GM23338 (cell line): ENCODE data around the gene DOLK. TPM values are rescaled to one million over a fixed set of nuclear protein-coding genes. Genes with fewer than 3 reads are reported as not detected.

Source experiments
- ATAC-seq: fragments of 200-7000 bp; cut with Tn5 transposase; 3 replicates; pipeline ENCODE4 v1.9.1; 2020
- DNase-seq: peaks from one replicate; pipeline ENCODE4 v3.0.0-alpha.2; 2015; ENCODE audit warnings: low spot score
- H2AFZ ChIP-seq: fragments of 200-600 bp; sonication (generic); 2 replicates; pipeline ENCODE4 v1.8.0; 2016; ENCODE audit warnings: antibody characterized with exemption, mild to moderate bottlenecking, moderate library complexity
- H3F3A ChIP-seq: fragments of 200-600 bp; sonication (generic); replicated peaks from 2 replicates; pipeline ENCODE4 v1.8.0; 2017; ENCODE audit warnings: antibody characterized with exemption, mixed run types, low read depth
- H3K27ac ChIP-seq: fragments of 200-600 bp; sonication (generic); 2 replicates; pipeline ENCODE4 v1.6.1; 2016; ENCODE audit warnings: low read depth
- H3K27me3 ChIP-seq: fragments of 200-600 bp; sonication (generic); 2 replicates; pipeline ENCODE4 v1.8.0; 2016; ENCODE audit warnings: mild to moderate bottlenecking, mixed run types, moderate library complexity; ENCODE audit not compliant: insufficient read depth
- H3K36me3 ChIP-seq: fragments of 200-600 bp; sonication (generic); 2 replicates; pipeline ENCODE4 v1.8.0; 2016; ENCODE audit warnings: mild to moderate bottlenecking; ENCODE audit not compliant: insufficient read depth
- H3K4me1 ChIP-seq: fragments of 200-600 bp; sonication (generic); 2 replicates; pipeline ENCODE4 v1.8.0; 2016; ENCODE audit warnings: mild to moderate bottlenecking, moderate library complexity; ENCODE audit not compliant: insufficient read depth
- H3K4me2 ChIP-seq: fragments of 200-600 bp; sonication (generic); 2 replicates; pipeline ENCODE4 v1.7.1; 2017; ENCODE audit warnings: mixed run types
- H3K4me3 ChIP-seq: fragments of 200-600 bp; sonication (generic); 2 replicates; pipeline ENCODE4 v1.6.1; 2016; ENCODE audit warnings: mixed run types
- H3K79me2 ChIP-seq: fragments of 200-600 bp; sonication (generic); replicated peaks from 2 replicates; pipeline ENCODE4 v1.8.0; 2017; ENCODE audit warnings: mild to moderate bottlenecking; ENCODE audit not compliant: insufficient read depth
- H3K9me2 ChIP-seq: fragments of 200-600 bp; sonication (generic); 2 replicates; pipeline ENCODE4 v1.8.0; 2017; ENCODE audit not compliant: insufficient read depth
- H4K20me1 ChIP-seq: fragments of 200-600 bp; sonication (generic); replicated peaks from 2 replicates; pipeline ENCODE4 v1.8.0; 2017; ENCODE audit warnings: mild to moderate bottlenecking; ENCODE audit not compliant: insufficient read depth
- H3K27ac Mint-ChIP-seq: 2 replicates; pipeline ENCODE4 v1.8.0; 2020; ENCODE audit warnings: inconsistent platforms, mild to moderate bottlenecking, moderate library complexity, mixed read lengths
- H3K27me3 Mint-ChIP-seq: 3 replicates; pipeline ENCODE4 v1.8.0; 2022; ENCODE audit warnings: low read depth, mild to moderate bottlenecking, moderate library complexity, mixed read lengths, inconsistent platforms; ENCODE audit not compliant: insufficient read depth, poor library complexity
- H3K36me3 Mint-ChIP-seq: 3 replicates; pipeline ENCODE4 v1.8.0; 2021; ENCODE audit warnings: low read depth, mild to moderate bottlenecking, inconsistent platforms, moderate library complexity, mixed read lengths
- H3K4me1 Mint-ChIP-seq: 3 replicates; pipeline ENCODE4 v1.8.0; 2020; ENCODE audit warnings: mild to moderate bottlenecking, inconsistent platforms, mixed read lengths
- H3K4me3 Mint-ChIP-seq: 3 replicates; pipeline ENCODE4 v1.8.0; 2021; ENCODE audit warnings: moderate library complexity, mild to moderate bottlenecking, inconsistent platforms, mixed read lengths
- H3K9me3 Mint-ChIP-seq: 3 replicates; pipeline ENCODE4 v1.8.0; 2020; ENCODE audit warnings: moderate library complexity, mild to moderate bottlenecking, inconsistent platforms, mixed read lengths
- CREB1 ChIP-seq: fragments of 250-450 bp; sonication (Bioruptor Pico); IDR thresholded peaks from 2 replicates; pipeline ENCODE4 v1.5.0; 2020; ENCODE audit warnings: low read depth, mild to moderate bottlenecking, moderate library complexity
- EZH2 ChIP-seq: fragments of 200-600 bp; sonication (generic); IDR thresholded peaks from one replicate; pipeline ENCODE4 v1.8.0; 2017; ENCODE audit warnings: antibody characterized with exemption, mild to moderate bottlenecking, low read depth; ENCODE audit not compliant: unreplicated experiment
- EZH2phosphoT487 ChIP-seq: fragments of 200-600 bp; sonication (generic); IDR thresholded peaks from one replicate; pipeline ENCODE4 v1.8.1; 2018; ENCODE audit warnings: antibody characterized with exemption; ENCODE audit not compliant: unreplicated experiment
- NANOG ChIP-seq: IDR thresholded peaks from 2 replicates; pipeline ENCODE4 v1.6.1; 2016; ENCODE audit warnings: antibody characterized with exemption, borderline replicate concordance
- POLR2AphosphoS5 ChIP-seq: IDR thresholded peaks from 2 replicates; pipeline ENCODE4 v1.6.1; 2016; ENCODE audit warnings: antibody characterized with exemption, low read depth
- STAT1 ChIP-seq: IDR thresholded peaks from one replicate; pipeline ENCODE4 v1.6.1; 2016; ENCODE audit warnings: antibody characterized with exemption; ENCODE audit not compliant: unreplicated experiment
- ZNF114 ChIP-seq: fragments of 250-450 bp; sonication (Bioruptor Pico); IDR thresholded peaks from 2 replicates; pipeline ENCODE4 v1.5.0; 2020; ENCODE audit warnings: mild to moderate bottlenecking, moderate library complexity
- ZNF331 ChIP-seq: fragments of 250-450 bp; sonication (Bioruptor Pico); IDR thresholded peaks from 2 replicates; pipeline ENCODE4 v1.5.0; 2020; ENCODE audit warnings: low read depth, mild to moderate bottlenecking, moderate library complexity
- polyA plus RNA-seq: library from polyadenylated mRNA; unstranded; fragments of >200 nt; fragmentation: Nextera tagmentation; extraction: Ambion mirVana; gene quantifications from 2 replicates; pipeline ENCODE4 v1.2.1, GENCODE V29; 2016
- total RNA-seq: library from RNA; depleted of rRNA; stranded (reverse); fragments of >200 nt; shearing (Covaris generic); gene quantifications from 2 replicates; pipeline ENCODE4 v1.2.3, GENCODE V29; 2014
- TF ChIP-seq, protein P1 (sequence below): fragments of 250-450 bp; sonication (Bioruptor Pico); IDR thresholded peaks from 2 replicates; pipeline ENCODE4 v1.5.0; 2020; ENCODE audit warnings: mild to moderate bottlenecking, moderate library complexity
- TF ChIP-seq, protein P2 (sequence below): IDR thresholded peaks from 2 replicates; pipeline ENCODE4 v1.6.1; 2016; ENCODE audit warnings: antibody characterized with exemption
- TF ChIP-seq, protein P3 (sequence below), 2 experiments: fragments of 200-600 bp in 1 of 2; sonication (generic) in 1 of 2; conservative IDR thresholded peaks; 2 replicates each; pipeline versions ENCODE4 v1.5.1 to v1.6.1; 2016 to 2017; ENCODE audit warnings: antibody characterized with exemption in 2 of 2, low read depth in 2 of 2, mild to moderate bottlenecking in 2 of 2, moderate library complexity in 1 of 2

The DOLK gene
- total and polyA plus RNA-seq, 2 experiments from 2014 or later = 9.8 to 20.2 TPM

DNA sequence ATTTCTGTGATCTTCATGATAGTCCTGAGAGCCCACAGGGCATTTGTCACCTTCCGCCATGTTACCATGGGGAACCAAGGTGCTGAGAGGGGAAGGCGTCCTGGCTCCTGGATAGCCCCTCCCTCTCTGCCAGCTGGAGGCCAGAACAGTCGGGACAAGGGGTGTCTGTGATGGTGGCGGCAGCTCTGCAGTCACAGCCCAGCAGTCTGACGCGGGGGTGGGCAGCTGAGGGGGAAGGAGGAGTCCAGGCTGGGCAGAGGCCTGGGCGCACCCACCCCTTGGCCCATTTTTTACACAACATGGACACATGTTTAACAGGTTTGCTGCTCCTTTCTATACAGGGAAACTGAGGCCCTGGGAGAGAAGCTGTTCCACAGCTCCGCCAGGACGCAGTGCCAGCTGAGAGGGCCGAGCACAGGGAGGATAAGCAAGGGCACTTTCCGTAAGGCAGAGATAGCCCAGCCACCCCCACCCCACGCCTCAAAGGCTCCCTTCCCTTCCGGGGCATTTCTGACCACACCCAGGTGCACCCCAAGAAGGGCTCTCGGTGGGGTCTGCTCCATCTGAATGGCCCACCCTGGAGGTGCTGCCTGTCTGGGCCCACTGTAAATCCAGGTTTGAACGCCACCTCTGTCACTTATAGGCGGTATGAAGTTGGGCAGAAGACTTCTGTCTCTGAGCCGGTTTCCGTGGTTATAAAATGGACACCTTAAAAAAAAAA is 48.4 kb downstream of the DOLK start (continued):
- TF ChIP-seq, protein P1, sequence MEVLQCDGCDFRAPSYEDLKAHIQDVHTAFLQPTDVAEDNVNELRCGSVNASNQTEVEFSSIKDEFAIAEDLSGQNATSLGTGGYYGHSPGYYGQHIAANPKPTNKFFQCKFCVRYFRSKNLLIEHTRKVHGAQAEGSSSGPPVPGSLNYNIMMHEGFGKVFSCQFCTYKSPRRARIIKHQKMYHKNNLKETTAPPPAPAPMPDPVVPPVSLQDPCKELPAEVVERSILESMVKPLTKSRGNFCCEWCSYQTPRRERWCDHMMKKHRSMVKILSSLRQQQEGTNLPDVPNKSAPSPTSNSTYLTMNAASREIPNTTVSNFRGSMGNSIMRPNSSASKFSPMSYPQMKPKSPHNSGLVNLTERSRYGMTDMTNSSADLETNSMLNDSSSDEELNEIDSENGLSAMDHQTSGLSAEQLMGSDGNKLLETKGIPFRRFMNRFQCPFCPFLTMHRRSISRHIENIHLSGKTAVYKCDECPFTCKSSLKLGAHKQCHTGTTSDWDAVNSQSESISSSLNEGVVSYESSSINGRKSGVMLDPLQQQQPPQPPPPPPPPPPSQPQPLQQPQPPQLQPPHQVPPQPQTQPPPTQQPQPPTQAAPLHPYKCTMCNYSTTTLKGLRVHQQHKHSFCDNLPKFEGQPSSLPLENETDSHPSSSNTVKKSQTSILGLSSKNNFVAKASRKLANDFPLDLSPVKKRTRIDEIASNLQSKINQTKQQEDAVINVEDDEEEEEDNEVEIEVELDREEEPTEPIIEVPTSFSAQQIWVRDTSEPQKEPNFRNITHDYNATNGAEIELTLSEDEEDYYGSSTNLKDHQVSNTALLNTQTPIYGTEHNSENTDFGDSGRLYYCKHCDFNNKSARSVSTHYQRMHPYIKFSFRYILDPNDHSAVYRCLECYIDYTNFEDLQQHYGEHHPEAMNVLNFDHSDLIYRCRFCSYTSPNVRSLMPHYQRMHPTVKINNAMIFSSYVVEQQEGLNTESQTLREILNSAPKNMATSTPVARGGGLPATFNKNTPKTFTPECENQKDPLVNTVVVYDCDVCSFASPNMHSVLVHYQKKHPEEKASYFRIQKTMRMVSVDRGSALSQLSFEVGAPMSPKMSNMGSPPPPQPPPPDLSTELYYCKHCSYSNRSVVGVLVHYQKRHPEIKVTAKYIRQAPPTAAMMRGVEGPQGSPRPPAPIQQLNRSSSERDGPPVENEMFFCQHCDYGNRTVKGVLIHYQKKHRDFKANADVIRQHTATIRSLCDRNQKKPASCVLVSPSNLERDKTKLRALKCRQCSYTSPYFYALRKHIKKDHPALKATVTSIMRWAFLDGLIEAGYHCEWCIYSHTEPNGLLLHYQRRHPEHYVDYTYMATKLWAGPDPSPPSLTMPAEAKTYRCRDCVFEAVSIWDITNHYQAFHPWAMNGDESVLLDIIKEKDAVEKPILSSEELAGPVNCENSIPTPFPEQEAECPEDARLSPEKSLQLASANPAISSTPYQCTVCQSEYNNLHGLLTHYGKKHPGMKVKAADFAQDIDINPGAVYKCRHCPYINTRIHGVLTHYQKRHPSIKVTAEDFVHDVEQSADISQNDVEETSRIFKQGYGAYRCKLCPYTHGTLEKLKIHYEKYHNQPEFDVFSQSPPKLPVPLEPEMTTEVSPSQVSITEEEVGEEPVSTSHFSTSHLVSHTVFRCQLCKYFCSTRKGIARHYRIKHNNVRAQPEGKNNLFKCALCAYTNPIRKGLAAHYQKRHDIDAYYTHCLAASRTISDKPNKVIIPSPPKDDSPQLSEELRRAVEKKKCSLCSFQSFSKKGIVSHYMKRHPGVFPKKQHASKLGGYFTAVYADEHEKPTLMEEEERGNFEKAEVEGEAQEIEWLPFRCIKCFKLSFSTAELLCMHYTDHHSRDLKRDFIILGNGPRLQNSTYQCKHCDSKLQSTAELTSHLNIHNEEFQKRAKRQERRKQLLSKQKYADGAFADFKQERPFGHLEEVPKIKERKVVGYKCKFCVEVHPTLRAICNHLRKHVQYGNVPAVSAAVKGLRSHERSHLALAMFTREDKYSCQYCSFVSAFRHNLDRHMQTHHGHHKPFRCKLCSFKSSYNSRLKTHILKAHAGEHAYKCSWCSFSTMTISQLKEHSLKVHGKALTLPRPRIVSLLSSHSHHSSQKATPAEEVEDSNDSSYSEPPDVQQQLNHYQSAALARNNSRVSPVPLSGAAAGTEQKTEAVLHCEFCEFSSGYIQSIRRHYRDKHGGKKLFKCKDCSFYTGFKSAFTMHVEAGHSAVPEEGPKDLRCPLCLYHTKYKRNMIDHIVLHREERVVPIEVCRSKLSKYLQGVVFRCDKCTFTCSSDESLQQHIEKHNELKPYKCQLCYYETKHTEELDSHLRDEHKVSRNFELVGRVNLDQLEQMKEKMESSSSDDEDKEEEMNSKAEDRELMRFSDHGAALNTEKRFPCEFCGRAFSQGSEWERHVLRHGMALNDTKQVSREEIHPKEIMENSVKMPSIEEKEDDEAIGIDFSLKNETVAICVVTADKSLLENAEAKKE = no peak
- TF ChIP-seq, protein P2, sequence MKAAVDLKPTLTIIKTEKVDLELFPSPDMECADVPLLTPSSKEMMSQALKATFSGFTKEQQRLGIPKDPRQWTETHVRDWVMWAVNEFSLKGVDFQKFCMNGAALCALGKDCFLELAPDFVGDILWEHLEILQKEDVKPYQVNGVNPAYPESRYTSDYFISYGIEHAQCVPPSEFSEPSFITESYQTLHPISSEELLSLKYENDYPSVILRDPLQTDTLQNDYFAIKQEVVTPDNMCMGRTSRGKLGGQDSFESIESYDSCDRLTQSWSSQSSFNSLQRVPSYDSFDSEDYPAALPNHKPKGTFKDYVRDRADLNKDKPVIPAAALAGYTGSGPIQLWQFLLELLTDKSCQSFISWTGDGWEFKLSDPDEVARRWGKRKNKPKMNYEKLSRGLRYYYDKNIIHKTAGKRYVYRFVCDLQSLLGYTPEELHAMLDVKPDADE = no peak

DNA sequence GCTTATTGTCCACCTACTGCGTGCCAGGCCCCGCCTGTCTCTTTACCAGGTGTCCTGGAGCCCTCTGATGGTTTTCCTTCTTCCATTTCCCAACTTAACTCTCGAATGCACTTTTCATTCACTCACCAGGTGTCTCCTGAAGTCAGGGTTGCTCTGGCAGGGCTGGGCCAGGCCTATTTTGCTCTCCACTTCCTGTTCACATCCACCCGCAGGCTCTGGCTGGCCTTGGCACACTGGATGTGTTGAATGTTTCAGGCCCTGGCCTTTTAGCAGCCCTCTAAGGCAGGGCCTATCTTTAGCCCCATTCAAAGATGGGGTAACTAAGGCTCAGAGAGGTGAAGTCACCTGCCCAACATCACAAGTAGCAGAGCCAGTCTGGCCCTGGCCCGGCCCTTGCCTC is 49.0 kb downstream of the DOLK start:
- Histone ChIP-seq H2AFZ (no peak overlapping the region), H3K36me3 (peaks cover 11% of the 10 kb centered on the region), H3K4me3 (no peak overlapping the region), H3K79me2 (peaks cover 49% of the 10 kb centered on the region), H3K9me2 (no peaks in the 10 kb centered on the region), H3K27me3 (no peaks in the 10 kb centered on the region), H3F3A (0 out of 2 replicates have a peak, but pooled peaks cover 3% of the 10 kb centered on the region), H4K20me1 (peaks cover 33% of the 10 kb centered on the region), H3K4me1 (peaks cover 11% of the 10 kb centered on the region; the same call in 1 of the 2 replicates), H3K27ac (no peak overlapping the region), H3K4me2 (no peak overlapping the region)
- no peak overlapping the region for H3K4me3 Mint-ChIP-seq
- peak overlapping the region; percentile 91 for H3K27ac Mint-ChIP-seq
- no peak for ATAC-seq
- H3K27me3 Mint-ChIP-seq = peaks cover 5% of the 10 kb centered on the region
- DNase-seq = no peak
- peaks cover 42% of the 10 kb centered on the region for H3K36me3 Mint-ChIP-seq
- no peaks in the 10 kb centered on the region for H3K9me3 Mint-ChIP-seq
- peaks cover 32% of the 10 kb centered on the region for H3K4me1 Mint-ChIP-seq
- TF ChIP-seq, protein P2 = no peak
- TF ChIP-seq, protein P3, sequence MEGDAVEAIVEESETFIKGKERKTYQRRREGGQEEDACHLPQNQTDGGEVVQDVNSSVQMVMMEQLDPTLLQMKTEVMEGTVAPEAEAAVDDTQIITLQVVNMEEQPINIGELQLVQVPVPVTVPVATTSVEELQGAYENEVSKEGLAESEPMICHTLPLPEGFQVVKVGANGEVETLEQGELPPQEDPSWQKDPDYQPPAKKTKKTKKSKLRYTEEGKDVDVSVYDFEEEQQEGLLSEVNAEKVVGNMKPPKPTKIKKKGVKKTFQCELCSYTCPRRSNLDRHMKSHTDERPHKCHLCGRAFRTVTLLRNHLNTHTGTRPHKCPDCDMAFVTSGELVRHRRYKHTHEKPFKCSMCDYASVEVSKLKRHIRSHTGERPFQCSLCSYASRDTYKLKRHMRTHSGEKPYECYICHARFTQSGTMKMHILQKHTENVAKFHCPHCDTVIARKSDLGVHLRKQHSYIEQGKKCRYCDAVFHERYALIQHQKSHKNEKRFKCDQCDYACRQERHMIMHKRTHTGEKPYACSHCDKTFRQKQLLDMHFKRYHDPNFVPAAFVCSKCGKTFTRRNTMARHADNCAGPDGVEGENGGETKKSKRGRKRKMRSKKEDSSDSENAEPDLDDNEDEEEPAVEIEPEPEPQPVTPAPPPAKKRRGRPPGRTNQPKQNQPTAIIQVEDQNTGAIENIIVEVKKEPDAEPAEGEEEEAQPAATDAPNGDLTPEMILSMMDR (conservative IDR thresholded peaks at IDR 0.05; ENCODE audit: low read depth in 2 of 2) = no peak
- TF ChIP-seq EZH2phosphoT487 (no peak), ZNF331 (CRISPR knock-in tag) (no peak), CREB1 (CRISPR knock-in tag) (no peak), ZNF114 (no peak), POLR2AphosphoS5 (no peak), STAT1 (no peak), EZH2 (no peak), NANOG (no peak)
